Transverse colon (tissue), 3 donors: ENCODE results near the gene SLIT3.

Experiments used
- POLR2A ChIP-seq: fragments of 450-650 bp; IDR thresholded peaks from one replicate; pipeline ENCODE4 v1.6.1; 2016; ENCODE audit warnings: antibody characterized with exemption, mild to moderate bottlenecking, moderate library complexity
- TF ChIP-seq, protein P1 (sequence below), 5 experiments: fragments of 200-600 bp in 3 of 5; fragments of 450-650 bp in 2 of 5; sonication (generic) in 3 of 5; IDR thresholded peaks; 1 replicate in 2 of 5; 2 replicates in 3 of 5; pipeline ENCODE4 v1.5.1; 2016 to 2017; ENCODE audit warnings: antibody characterized with exemption in 5 of 5, inconsistent platforms in 3 of 5, mild to moderate bottlenecking in 2 of 5, moderate library complexity in 1 of 5

DNA sequence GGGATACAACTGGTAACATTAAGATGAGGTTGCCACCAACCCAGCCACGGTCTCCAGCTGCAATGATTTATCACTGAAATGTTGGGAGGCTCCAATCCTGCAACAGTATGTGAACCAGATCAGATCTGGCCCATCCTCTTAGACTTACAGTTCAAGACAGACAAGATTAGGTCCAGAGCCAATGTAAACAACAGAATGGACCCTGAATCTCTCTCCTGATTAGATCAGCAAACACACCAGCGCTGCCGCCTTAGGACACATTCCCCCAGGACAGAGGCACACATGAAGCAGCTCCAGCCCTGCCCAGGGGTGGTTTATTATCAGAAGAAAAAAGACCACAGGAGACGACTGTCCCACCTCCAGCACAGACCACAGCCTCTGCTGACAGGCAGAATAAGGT is 82.1 kb downstream of the SLIT3 start:
- TF ChIP-seq, protein P1, sequence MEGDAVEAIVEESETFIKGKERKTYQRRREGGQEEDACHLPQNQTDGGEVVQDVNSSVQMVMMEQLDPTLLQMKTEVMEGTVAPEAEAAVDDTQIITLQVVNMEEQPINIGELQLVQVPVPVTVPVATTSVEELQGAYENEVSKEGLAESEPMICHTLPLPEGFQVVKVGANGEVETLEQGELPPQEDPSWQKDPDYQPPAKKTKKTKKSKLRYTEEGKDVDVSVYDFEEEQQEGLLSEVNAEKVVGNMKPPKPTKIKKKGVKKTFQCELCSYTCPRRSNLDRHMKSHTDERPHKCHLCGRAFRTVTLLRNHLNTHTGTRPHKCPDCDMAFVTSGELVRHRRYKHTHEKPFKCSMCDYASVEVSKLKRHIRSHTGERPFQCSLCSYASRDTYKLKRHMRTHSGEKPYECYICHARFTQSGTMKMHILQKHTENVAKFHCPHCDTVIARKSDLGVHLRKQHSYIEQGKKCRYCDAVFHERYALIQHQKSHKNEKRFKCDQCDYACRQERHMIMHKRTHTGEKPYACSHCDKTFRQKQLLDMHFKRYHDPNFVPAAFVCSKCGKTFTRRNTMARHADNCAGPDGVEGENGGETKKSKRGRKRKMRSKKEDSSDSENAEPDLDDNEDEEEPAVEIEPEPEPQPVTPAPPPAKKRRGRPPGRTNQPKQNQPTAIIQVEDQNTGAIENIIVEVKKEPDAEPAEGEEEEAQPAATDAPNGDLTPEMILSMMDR (IDR thresholded peaks at IDR 0.05): no peak
- no peak for TF ChIP-seq POLR2A
